GM18868 (cell line): Measurements from ENCODE around the gene KIAA0825.

Experiments used
- ATAC-seq: cut with Tn5 transposase; IDR thresholded peaks from one replicate; pipeline ENCODE4 v1.9.1; 2021; ENCODE audit warnings: mild to moderate bottlenecking, moderate library complexity; ENCODE audit not compliant: unreplicated experiment

Gene KIAA0825

GRCh38 chr5:94316916-94317838 lies 301.2 kb downstream of the KIAA0825 start:
- no peak for ATAC-seq

- ATAC-seq, result no peak
These were observed 303.8 kb downstream of the KIAA0825 start for GRCh38 chr5:94314460-94315131.

GRCh38 chr5:94313696-94314095 lies 304.7 kb downstream of the KIAA0825 start:
- ATAC-seq, result no peak

- no peak for ATAC-seq
These were observed 305.2 kb downstream of the KIAA0825 start for GRCh38 chr5:94313188-94313587.

- no peak for ATAC-seq
These were observed 306.1 kb downstream of the KIAA0825 start for GRCh38 chr5:94312298-94312697.

- ATAC-seq, result no peak
These were observed 307.6 kb downstream of the KIAA0825 start for GRCh38 chr5:94310833-94311232.

GRCh38 chr5:94309141-94309540 lies 309.3 kb downstream of the KIAA0825 start:
- ATAC-seq, result no peak

- ATAC-seq, result no peak
These were observed 310.0 kb downstream of the KIAA0825 start for GRCh38 chr5:94308442-94308841.

GRCh38 chr5:94304146-94304545 lies 314.3 kb downstream of the KIAA0825 start:
- no peak for ATAC-seq

GRCh38 chr5:94288937-94289336 lies 329.5 kb downstream of the KIAA0825 start:
- no peak for ATAC-seq

GRCh38 chr5:94285984-94286383 lies 332.4 kb downstream of the KIAA0825 start:
- no peak for ATAC-seq

GRCh38 chr5:94283093-94283492 lies 335.3 kb downstream of the KIAA0825 start:
- no peak for ATAC-seq

GRCh38 chr5:94281236-94281801 lies 337.1 kb downstream of the KIAA0825 start:
- ATAC-seq, result no peak

- ATAC-seq, result no peak
These were observed 341.7 kb downstream of the KIAA0825 start for GRCh38 chr5:94276751-94277150.

GRCh38 chr5:94276048-94276447 lies 342.4 kb downstream of the KIAA0825 start:
- no peak for ATAC-seq

GRCh38 chr5:94274707-94275106 lies 343.7 kb downstream of the KIAA0825 start:
- ATAC-seq, result no peak

GRCh38 chr5:94268226-94268625 lies 350.2 kb downstream of the KIAA0825 start:
- ATAC-seq, result no peak

- ATAC-seq, result no peak
These were observed 351.0 kb downstream of the KIAA0825 start for GRCh38 chr5:94267350-94267899.

- no peak for ATAC-seq
These were observed 352.2 kb downstream of the KIAA0825 start for GRCh38 chr5:94266170-94266569.

- ATAC-seq, result peak; percentile 70
These were observed 355.3 kb downstream of the KIAA0825 start for GRCh38 chr5:94263068-94263467.

GRCh38 chr5:94260096-94260495 lies 358.3 kb downstream of the KIAA0825 start:
- ATAC-seq, result no peak
